ENCODE data around the gene LAMA2. TPM values are rescaled to one million over a fixed set of nuclear protein-coding genes. Genes with fewer than 3 reads are reported as not detected.

The LAMA2 gene
- polyA plus RNA-seq, 3 donors, result not detected

DNA sequence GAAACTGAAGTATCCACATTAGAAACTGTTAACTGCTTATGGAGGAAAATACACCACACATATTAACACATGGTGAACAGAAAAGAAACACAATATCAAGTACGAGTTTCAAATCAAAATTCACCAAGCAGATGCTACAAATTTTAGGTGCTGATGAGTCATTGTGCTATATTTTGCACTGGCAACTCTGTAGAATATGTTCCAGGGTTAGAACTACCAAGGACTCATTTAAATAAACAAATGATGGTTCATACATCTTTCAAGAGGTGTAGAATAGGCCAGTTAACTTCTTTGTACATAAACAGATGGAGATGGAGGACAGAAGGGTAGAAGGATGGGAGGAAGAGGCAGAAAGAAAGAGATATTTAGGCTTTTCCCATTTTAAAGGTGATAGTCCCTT lies 642.1 kb downstream of the LAMA2 start:
- H3K4me3 Mint-ChIP-seq, result no peak overlapping the region
- no peak for DNase-seq
- no peak overlapping the region for H3K4me2 ChIP-seq (replicated peaks; ENCODE audit: extremely low read depth, low read length, poor library complexity, severe bottlenecking)
- H3K27ac Mint-ChIP-seq, result no peak overlapping the region
- no peaks in the 10 kb centered on the region for H3K4me1 ChIP-seq (ENCODE audit: control insufficient read depth in 1 of 2, insufficient read depth in 2 of 2, low read length in 2 of 2)
- no peaks in the 10 kb centered on the region for H4K20me1 ChIP-seq (ENCODE audit: insufficient read depth, low read length)
- no peaks in the 10 kb centered on the region for H3K79me2 ChIP-seq (ENCODE audit: insufficient read depth, low read length)
- H3K27me3 ChIP-seq (ENCODE audit: control insufficient read depth in 2 of 2, insufficient read depth in 2 of 2, low read length in 2 of 2), result no peaks in the 10 kb centered on the region
- no peaks in the 10 kb centered on the region for H3K4me1 Mint-ChIP-seq
- intact Hi-C loops (cut with micrococcal nuclease), result no loop called here
- H3K4me3 ChIP-seq (replicated peaks in 1 of 3; ENCODE audit: low read depth in 2 of 3, low read length in 3 of 3), result no peak overlapping the region
- H3K9ac ChIP-seq (ENCODE audit: insufficient read depth, low read length, poor library complexity, severe bottlenecking), result no peak overlapping the region
- H3K27ac ChIP-seq (ENCODE audit: low read depth in 1 of 2, low read length in 2 of 2), result no peak overlapping the region
- H3K9me3 ChIP-seq (replicated peaks in 1 of 2; ENCODE audit: control insufficient read depth in 1 of 2, insufficient read depth in 1 of 2, low read length in 2 of 2), result no peaks in the 10 kb centered on the region
- no peak overlapping the region for H2AFZ ChIP-seq (ENCODE audit: insufficient read depth, low read depth, low read length, poor library complexity, severe bottlenecking)
- H3K27me3 Mint-ChIP-seq (ENCODE audit: low read depth in 3 of 3), result peaks cover 0 to 1% (median 0%) of the 10 kb centered on the region in 3 donors
- H3K9me3 Mint-ChIP-seq, result no peaks in the 10 kb centered on the region
- TF ChIP-seq, protein P1, sequence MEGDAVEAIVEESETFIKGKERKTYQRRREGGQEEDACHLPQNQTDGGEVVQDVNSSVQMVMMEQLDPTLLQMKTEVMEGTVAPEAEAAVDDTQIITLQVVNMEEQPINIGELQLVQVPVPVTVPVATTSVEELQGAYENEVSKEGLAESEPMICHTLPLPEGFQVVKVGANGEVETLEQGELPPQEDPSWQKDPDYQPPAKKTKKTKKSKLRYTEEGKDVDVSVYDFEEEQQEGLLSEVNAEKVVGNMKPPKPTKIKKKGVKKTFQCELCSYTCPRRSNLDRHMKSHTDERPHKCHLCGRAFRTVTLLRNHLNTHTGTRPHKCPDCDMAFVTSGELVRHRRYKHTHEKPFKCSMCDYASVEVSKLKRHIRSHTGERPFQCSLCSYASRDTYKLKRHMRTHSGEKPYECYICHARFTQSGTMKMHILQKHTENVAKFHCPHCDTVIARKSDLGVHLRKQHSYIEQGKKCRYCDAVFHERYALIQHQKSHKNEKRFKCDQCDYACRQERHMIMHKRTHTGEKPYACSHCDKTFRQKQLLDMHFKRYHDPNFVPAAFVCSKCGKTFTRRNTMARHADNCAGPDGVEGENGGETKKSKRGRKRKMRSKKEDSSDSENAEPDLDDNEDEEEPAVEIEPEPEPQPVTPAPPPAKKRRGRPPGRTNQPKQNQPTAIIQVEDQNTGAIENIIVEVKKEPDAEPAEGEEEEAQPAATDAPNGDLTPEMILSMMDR (IDR thresholded peaks at IDR 0.05), result no peak
- H3K36me3 Mint-ChIP-seq, result no peaks in the 10 kb centered on the region
- no peaks in the 10 kb centered on the region for H3K36me3 ChIP-seq (replicated peaks in 1 of 2; ENCODE audit: control insufficient read depth in 1 of 2, insufficient read depth in 2 of 2, low read length in 2 of 2)
- no CpG with 5 or more reads among the region's 1 CpG for WGBS (ENCODE audit: insufficient coverage)

GRCh38 chr6:129534926-129535325 lies 652.0 kb downstream of the LAMA2 start:
- Histone ChIP-seq H3K4me3 (replicated peaks in 1 of 3; ENCODE audit: low read depth in 2 of 3, low read length in 3 of 3) (no peak overlapping the region), H4K20me1 (ENCODE audit: insufficient read depth, low read length) (no peaks in the 10 kb centered on the region), H2AFZ (ENCODE audit: insufficient read depth, low read depth, low read length, poor library complexity, severe bottlenecking) (no peak overlapping the region), H3K27me3 (ENCODE audit: control insufficient read depth in 2 of 2, insufficient read depth in 2 of 2, low read length in 2 of 2) (no peaks in the 10 kb centered on the region), H3K27ac (ENCODE audit: low read depth in 1 of 2, low read length in 2 of 2) (no peak overlapping the region), H3K4me2 (replicated peaks; ENCODE audit: extremely low read depth, low read length, poor library complexity, severe bottlenecking) (no peak overlapping the region), H3K79me2 (ENCODE audit: insufficient read depth, low read length) (no peaks in the 10 kb centered on the region), H3K36me3 (replicated peaks in 1 of 2; ENCODE audit: control insufficient read depth in 1 of 2, insufficient read depth in 2 of 2, low read length in 2 of 2) (no peaks in the 10 kb centered on the region), H3K9ac (ENCODE audit: insufficient read depth, low read length, poor library complexity, severe bottlenecking) (no peak overlapping the region), H3K9me3 (replicated peaks in 1 of 2; ENCODE audit: control insufficient read depth in 1 of 2, insufficient read depth in 1 of 2, low read length in 2 of 2) (no peaks in the 10 kb centered on the region), H3K4me1 (ENCODE audit: control insufficient read depth in 1 of 2, insufficient read depth in 2 of 2, low read length in 2 of 2) (no peaks in the 10 kb centered on the region)
- H3K4me3 Mint-ChIP-seq, result no peak overlapping the region
- H3K36me3 Mint-ChIP-seq, result no peaks in the 10 kb centered on the region
- intact Hi-C loops (cut with micrococcal nuclease), result no loop called here
- DNase-seq, result no peak
- TF ChIP-seq, protein P1 (IDR thresholded peaks at IDR 0.05), result no peak
- H3K4me1 Mint-ChIP-seq, result no peaks in the 10 kb centered on the region
- peaks cover 0 to 2% (median 0%) of the 10 kb centered on the region in 3 donors for H3K27me3 Mint-ChIP-seq (ENCODE audit: low read depth in 3 of 3)
- peaks cover 0 to 11% (median 4%) of the 10 kb centered on the region in 7 donors for H3K9me3 Mint-ChIP-seq
- H3K27ac Mint-ChIP-seq, result no peak overlapping the region
